ENCODE data around the gene CDKN3.

Gene CDKN3

DNA sequence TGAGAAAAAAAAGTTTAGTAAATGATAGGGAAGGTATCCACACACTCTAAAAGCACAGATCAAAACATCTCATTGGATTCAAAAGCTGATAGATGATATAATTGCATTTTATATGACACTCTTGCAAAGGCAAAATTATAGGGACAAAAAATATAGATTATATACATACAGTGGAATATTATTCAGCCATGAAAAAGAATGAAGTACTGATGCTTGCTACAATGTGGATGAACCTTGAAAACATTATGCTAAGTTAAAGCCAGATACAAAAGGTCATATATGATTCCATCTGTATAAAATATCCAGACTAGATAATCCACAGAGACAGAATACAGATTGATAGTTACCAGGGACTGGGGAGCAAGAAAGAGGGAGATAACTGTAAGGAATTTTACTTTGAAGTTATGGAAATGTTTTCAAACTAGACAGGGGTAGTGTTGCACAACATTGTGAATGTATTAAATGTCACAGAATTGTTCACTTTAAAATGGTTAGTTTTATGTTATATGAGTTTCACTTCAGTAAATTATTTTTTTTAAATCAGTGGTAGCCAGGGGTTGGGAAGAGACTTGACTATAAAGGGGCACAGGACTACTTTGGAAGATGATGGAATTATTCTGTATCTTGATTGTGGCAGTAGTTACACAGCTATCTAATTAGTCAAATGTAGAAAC lies 41.7 kb upstream of the CDKN3 start:
- Histone ChIP-seq H3K4me2 (ENCODE audit: low read length) (no peak overlapping the region), H3K36me3 (ENCODE audit: control insufficient read depth, insufficient read depth, low read length) (no peaks in the 10 kb centered on the region), H3K27me3 (ENCODE audit: control insufficient read depth, insufficient read depth, low read length) (no peaks in the 10 kb centered on the region), H3K27ac (no peak overlapping the region), H3K9me3 (ENCODE audit: control insufficient read depth, low read length) (no peaks in the 10 kb centered on the region), H3K4me1 (no peaks in the 10 kb centered on the region), H2AFZ (no peak overlapping the region), H3K79me2 (no peaks in the 10 kb centered on the region), H3K4me3 (ENCODE audit: low read depth, low read length) (no peak overlapping the region), H3K9ac (no peak overlapping the region)
- TF ChIP-seq, protein P1, sequence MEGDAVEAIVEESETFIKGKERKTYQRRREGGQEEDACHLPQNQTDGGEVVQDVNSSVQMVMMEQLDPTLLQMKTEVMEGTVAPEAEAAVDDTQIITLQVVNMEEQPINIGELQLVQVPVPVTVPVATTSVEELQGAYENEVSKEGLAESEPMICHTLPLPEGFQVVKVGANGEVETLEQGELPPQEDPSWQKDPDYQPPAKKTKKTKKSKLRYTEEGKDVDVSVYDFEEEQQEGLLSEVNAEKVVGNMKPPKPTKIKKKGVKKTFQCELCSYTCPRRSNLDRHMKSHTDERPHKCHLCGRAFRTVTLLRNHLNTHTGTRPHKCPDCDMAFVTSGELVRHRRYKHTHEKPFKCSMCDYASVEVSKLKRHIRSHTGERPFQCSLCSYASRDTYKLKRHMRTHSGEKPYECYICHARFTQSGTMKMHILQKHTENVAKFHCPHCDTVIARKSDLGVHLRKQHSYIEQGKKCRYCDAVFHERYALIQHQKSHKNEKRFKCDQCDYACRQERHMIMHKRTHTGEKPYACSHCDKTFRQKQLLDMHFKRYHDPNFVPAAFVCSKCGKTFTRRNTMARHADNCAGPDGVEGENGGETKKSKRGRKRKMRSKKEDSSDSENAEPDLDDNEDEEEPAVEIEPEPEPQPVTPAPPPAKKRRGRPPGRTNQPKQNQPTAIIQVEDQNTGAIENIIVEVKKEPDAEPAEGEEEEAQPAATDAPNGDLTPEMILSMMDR (IDR thresholded peaks at IDR 0.05), result no peak

GRCh38 chr14:54355698-54356097 lies 41.1 kb upstream of the CDKN3 start:
- Histone ChIP-seq H3K27me3 (ENCODE audit: control insufficient read depth, insufficient read depth, low read length) (no peaks in the 10 kb centered on the region), H3K4me3 (ENCODE audit: low read depth, low read length) (no peak overlapping the region), H3K9me3 (ENCODE audit: control insufficient read depth, low read length) (no peaks in the 10 kb centered on the region), H3K36me3 (ENCODE audit: control insufficient read depth, insufficient read depth, low read length) (no peaks in the 10 kb centered on the region), H2AFZ (no peak overlapping the region), H3K4me2 (ENCODE audit: low read length) (no peak overlapping the region), H3K4me1 (no peaks in the 10 kb centered on the region), H3K9ac (no peak overlapping the region), H3K27ac (no peak overlapping the region), H3K79me2 (no peaks in the 10 kb centered on the region)
- TF ChIP-seq, protein P1 (IDR thresholded peaks at IDR 0.05), result no peak

GRCh38 chr14:54356172-54356571 lies 40.6 kb upstream of the CDKN3 start:
- H2AFZ ChIP-seq, result no peak overlapping the region
- TF ChIP-seq, protein P1 (IDR thresholded peaks at IDR 0.05), result no peak
- H3K9ac ChIP-seq, result no peak overlapping the region
- no peaks in the 10 kb centered on the region for H3K79me2 ChIP-seq
- H3K4me1 ChIP-seq, result no peaks in the 10 kb centered on the region
- no peak overlapping the region for H3K4me3 ChIP-seq (ENCODE audit: low read depth, low read length)
- no peaks in the 10 kb centered on the region for H3K36me3 ChIP-seq (ENCODE audit: control insufficient read depth, insufficient read depth, low read length)
- H3K27me3 ChIP-seq (ENCODE audit: control insufficient read depth, insufficient read depth, low read length), result no peaks in the 10 kb centered on the region
- no peaks in the 10 kb centered on the region for H3K9me3 ChIP-seq (ENCODE audit: control insufficient read depth, low read length)
- H3K4me2 ChIP-seq (ENCODE audit: low read length), result no peak overlapping the region
- H3K27ac ChIP-seq, result no peak overlapping the region

DNA sequence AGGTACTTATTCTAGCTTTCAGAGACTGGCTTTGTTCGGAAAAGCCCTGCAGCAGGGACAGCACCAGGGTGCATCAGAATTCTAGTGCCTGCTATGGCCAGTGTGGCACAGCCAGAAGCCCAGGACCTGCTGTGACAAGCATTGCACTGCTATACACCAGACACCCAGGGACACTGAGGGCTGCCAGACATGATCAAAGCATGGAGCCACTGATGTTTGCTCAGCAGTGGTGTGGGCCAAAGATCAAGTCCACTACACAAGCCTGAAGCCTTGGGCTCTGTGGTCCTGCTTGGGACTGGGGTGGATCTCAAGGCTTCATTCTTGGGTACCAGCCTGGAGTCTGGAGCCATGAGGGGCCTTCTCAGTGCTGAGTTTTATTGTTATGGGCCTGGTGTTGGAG lies 36.1 kb upstream of the CDKN3 start:
- Histone ChIP-seq H3K36me3 (ENCODE audit: control insufficient read depth, insufficient read depth, low read length) (no peaks in the 10 kb centered on the region), H3K4me2 (ENCODE audit: low read length) (no peak overlapping the region), H3K27ac (no peak overlapping the region), H3K4me1 (no peaks in the 10 kb centered on the region), H3K9ac (no peak overlapping the region), H3K9me3 (ENCODE audit: control insufficient read depth, low read length) (no peaks in the 10 kb centered on the region), H3K79me2 (no peaks in the 10 kb centered on the region), H3K27me3 (ENCODE audit: control insufficient read depth, insufficient read depth, low read length) (no peaks in the 10 kb centered on the region), H2AFZ (no peak overlapping the region), H3K4me3 (ENCODE audit: low read depth, low read length) (no peak overlapping the region)
- TF ChIP-seq, protein P1 (IDR thresholded peaks at IDR 0.05), result no peak

GRCh38 chr14:54362089-54362504 lies 34.7 kb upstream of the CDKN3 start:
- no peaks in the 10 kb centered on the region for H3K36me3 ChIP-seq (ENCODE audit: control insufficient read depth, insufficient read depth, low read length)
- H3K27me3 ChIP-seq (ENCODE audit: control insufficient read depth, insufficient read depth, low read length), result no peaks in the 10 kb centered on the region
- H3K9ac ChIP-seq, result no peak overlapping the region
- H3K9me3 ChIP-seq (ENCODE audit: control insufficient read depth, low read length), result no peaks in the 10 kb centered on the region
- H3K79me2 ChIP-seq, result no peaks in the 10 kb centered on the region
- H3K4me1 ChIP-seq, result peaks cover 2% of the 10 kb centered on the region
- no peak overlapping the region for H2AFZ ChIP-seq
- no peak overlapping the region for H3K27ac ChIP-seq
- H3K4me3 ChIP-seq (ENCODE audit: low read depth, low read length), result no peak overlapping the region
- no peak overlapping the region for H3K4me2 ChIP-seq (ENCODE audit: low read length)
- TF ChIP-seq, protein P1 (IDR thresholded peaks at IDR 0.05), result no peak

Measured in parathyroid adenoma (tissue), 2 donors.